Thyroid gland (tissue), 4 donors: ENCODE measurements around the gene DNAAF5. TPM values are rescaled to one million over a fixed set of nuclear protein-coding genes. Genes with fewer than 3 reads are reported as not detected.

Experiments used
- DNase-seq, 2 donors: peaks; one replicate each; pipeline ENCODE4 v3.0.0-alpha.2; 2019
- H3K27ac ChIP-seq, 3 donors: fragments of 200-600 bp; sonication (generic); 1 replicate in 2 of 3; 2 replicates in 1 of 3; pipeline ENCODE4 v1.5.1; 2016 to 2019; ENCODE audit warnings: mild to moderate bottlenecking in 1 of 3, moderate library complexity in 1 of 3
- H3K27me3 ChIP-seq: fragments of 200-600 bp; sonication (generic); one replicate; pipeline ENCODE4 v1.5.1; 2019
- H3K36me3 ChIP-seq, 2 donors: fragments of 200-600 bp; sonication (generic); one replicate each; pipeline ENCODE4 v1.5.1; 2016 to 2019
- H3K4me1 ChIP-seq, 2 donors: fragments of 200-600 bp; sonication (generic); one replicate each; pipeline ENCODE4 v1.5.1; 2017 to 2019
- H3K4me3 ChIP-seq, 3 donors: fragments of 200-600 bp; sonication (generic); replicated peaks in 1 of 3; 1 replicate in 2 of 3; 2 replicates in 1 of 3; pipeline ENCODE4 v1.5.1; 2016; ENCODE audit warnings: mild to moderate bottlenecking in 1 of 3
- H3K9me3 ChIP-seq: fragments of 200-600 bp; sonication (generic); one replicate; pipeline ENCODE4 v1.5.1; 2017
- POLR2A ChIP-seq, 2 donors: fragments of 450-650 bp; IDR thresholded peaks; one replicate each; pipeline ENCODE4 v1.6.1; 2017; ENCODE audit warnings: antibody characterized with exemption in 2 of 2, mild to moderate bottlenecking in 2 of 2, moderate library complexity in 1 of 2
- WGBS, 2 donors: methylation state at CpG; one replicate each; pipeline ENCODE4 v1.1.5; 2017; 5-methylcytosine and 5-hydroxymethylcytosine counted together
- intact Hi-C: fragments of 100-400 bp; cut with DNase I; formaldehyde crosslinking; loops from one replicate; pipeline ENCODE4 v1.15.1; 2023
- total RNA-seq, 4 donors: library from RNA; depleted of rRNA; stranded (reverse); fragments of >200 nt; gene quantifications; one replicate each; pipeline ENCODE4 v1.2.3, GENCODE V29; 2016
- TF ChIP-seq, protein P1 (sequence below), 6 experiments: fragments of 200-600 bp in 3 of 6; fragments of 450-650 bp in 3 of 6; sonication (generic) in 3 of 6; IDR thresholded peaks; one replicate each; pipeline ENCODE4 v1.5.1; 2016 to 2019; ENCODE audit warnings: antibody characterized with exemption in 6 of 6, mild to moderate bottlenecking in 2 of 6, inconsistent platforms in 1 of 6, moderate library complexity in 1 of 6

Gene DNAAF5
- total RNA-seq, 4 donors from 2014 or later: 20.2 to 40.7 (median 34.0) TPM

- H3K9me3 ChIP-seq: no peaks in the 10 kb centered on the region
- no peak overlapping the region for H3K4me3 ChIP-seq
- no peaks in the 10 kb centered on the region for H3K27me3 ChIP-seq
- 93 to 96% methylated on average over 11 of the region's 11 CpGs for WGBS, 2 donors
- no peaks in the 10 kb centered on the region for H3K4me1 ChIP-seq
- intact Hi-C loops: no loop called here
- H3K27ac ChIP-seq: no peak overlapping the region
- TF ChIP-seq POLR2A (IDR thresholded peaks at IDR 0.05): no peak
- TF ChIP-seq, protein P1, sequence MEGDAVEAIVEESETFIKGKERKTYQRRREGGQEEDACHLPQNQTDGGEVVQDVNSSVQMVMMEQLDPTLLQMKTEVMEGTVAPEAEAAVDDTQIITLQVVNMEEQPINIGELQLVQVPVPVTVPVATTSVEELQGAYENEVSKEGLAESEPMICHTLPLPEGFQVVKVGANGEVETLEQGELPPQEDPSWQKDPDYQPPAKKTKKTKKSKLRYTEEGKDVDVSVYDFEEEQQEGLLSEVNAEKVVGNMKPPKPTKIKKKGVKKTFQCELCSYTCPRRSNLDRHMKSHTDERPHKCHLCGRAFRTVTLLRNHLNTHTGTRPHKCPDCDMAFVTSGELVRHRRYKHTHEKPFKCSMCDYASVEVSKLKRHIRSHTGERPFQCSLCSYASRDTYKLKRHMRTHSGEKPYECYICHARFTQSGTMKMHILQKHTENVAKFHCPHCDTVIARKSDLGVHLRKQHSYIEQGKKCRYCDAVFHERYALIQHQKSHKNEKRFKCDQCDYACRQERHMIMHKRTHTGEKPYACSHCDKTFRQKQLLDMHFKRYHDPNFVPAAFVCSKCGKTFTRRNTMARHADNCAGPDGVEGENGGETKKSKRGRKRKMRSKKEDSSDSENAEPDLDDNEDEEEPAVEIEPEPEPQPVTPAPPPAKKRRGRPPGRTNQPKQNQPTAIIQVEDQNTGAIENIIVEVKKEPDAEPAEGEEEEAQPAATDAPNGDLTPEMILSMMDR (IDR thresholded peaks at IDR 0.05): no peak
- H3K36me3 ChIP-seq: no peaks in the 10 kb centered on the region
- no peak for DNase-seq
Measured at GRCh38 chr7:682810-683209, 43.7 kb upstream of the DNAAF5 start.

- TF ChIP-seq, protein P1 (IDR thresholded peaks at IDR 0.05): no peak
- no peak for TF ChIP-seq POLR2A (IDR thresholded peaks at IDR 0.05)
- intact Hi-C loops: no loop called here
- no peaks in the 10 kb centered on the region for H3K27me3 ChIP-seq
- H3K4me3 ChIP-seq: no peak overlapping the region
- no peaks in the 10 kb centered on the region for H3K9me3 ChIP-seq
- H3K36me3 ChIP-seq: no peaks in the 10 kb centered on the region
- H3K27ac ChIP-seq: no peak overlapping the region
- 97% methylated on average over 14 to 19 of the region's 19 CpGs for WGBS, 2 donors
- no peak for DNase-seq
- H3K4me1 ChIP-seq: no peaks in the 10 kb centered on the region
Measured at GRCh38 chr7:683526-684205, 42.8 kb upstream of the DNAAF5 start.

- 95 to 96% methylated on average over 9 of the region's 9 CpGs for WGBS, 2 donors
- Histone ChIP-seq H3K4me1 (no peaks in the 10 kb centered on the region), H3K36me3 (no peaks in the 10 kb centered on the region), H3K4me3 (no peak overlapping the region), H3K27ac (no peak overlapping the region), H3K27me3 (no peaks in the 10 kb centered on the region), H3K9me3 (no peaks in the 10 kb centered on the region)
- DNase-seq: no peak
- TF ChIP-seq, protein P1 (IDR thresholded peaks at IDR 0.05): no peak
- TF ChIP-seq POLR2A (IDR thresholded peaks at IDR 0.05): no peak
- intact Hi-C loops: no loop called here
Measured at GRCh38 chr7:684416-684815, 42.1 kb upstream of the DNAAF5 start.

DNA sequence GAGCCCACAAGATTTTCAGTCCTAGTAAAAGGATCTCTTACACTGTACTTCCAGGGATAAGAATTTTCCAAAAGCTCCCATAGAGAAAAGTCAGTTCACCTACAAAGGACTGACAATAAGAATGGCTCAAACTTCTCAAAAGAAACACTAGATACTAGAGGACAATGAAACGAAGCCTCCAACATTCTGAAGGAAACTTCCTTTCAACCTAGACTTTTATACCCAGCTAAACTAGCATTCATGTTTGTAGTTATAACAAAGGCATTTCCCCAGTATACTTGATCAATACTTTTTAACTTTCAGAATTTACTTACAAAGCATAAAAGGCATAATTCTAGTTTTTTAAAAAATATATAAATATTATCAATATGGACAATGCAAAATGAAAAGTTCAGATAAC is 41.0 kb upstream of the DNAAF5 start:
- no peak for DNase-seq
- Histone ChIP-seq H3K36me3 (no peaks in the 10 kb centered on the region), H3K9me3 (no peaks in the 10 kb centered on the region), H3K4me1 (no peaks in the 10 kb centered on the region), H3K4me3 (no peak overlapping the region), H3K27me3 (no peaks in the 10 kb centered on the region), H3K27ac (no peak overlapping the region)
- intact Hi-C loops: no loop called here
- 96 to 100% methylated on average over 1 of the region's 1 CpG for WGBS, 2 donors
- no peak for TF ChIP-seq POLR2A (IDR thresholded peaks at IDR 0.05)
- TF ChIP-seq, protein P1 (IDR thresholded peaks at IDR 0.05): no peak

DNA sequence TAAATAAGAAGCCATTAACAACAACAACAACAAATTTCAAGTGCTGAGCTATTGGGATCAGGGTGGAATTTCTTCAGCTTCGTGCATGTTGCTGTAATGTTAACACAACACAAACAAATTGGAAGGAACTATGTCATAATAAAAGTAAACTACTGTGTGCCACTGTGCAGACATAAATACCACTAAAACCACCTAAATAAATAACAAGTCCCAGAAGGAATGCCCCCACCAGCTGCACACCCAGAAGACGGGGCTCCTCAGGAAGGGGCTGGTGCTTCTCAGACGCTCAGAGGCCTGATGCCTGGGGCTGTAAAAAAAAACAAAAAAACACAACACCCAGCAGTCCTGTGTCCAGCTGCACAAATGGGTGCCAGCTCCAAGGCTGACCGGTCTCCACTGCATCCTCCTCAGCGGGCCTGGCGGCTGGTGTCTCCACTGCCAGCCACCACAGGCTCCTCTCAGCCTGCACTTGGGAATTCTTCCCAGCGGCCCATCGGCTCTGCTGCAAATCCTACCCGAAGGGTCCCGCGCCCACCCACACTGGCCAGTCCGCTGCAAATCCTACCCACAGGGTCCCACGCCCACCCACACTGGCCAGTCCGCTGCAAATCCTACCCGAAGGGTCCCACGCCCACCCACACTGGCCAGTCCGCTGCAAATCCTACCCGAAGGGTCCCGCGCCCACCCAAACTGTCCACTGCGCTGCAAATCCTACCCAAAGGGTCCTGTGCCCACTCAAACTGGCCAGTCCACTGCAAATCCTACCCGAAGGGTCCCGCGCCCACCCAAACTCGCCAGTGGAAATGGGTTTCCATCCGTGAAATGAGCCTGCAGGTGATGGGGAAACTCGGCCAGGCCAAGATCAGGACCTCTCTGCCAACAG is 35.8 kb upstream of the DNAAF5 start:
- DNase-seq: no peak
- Histone ChIP-seq H3K4me3 (no peak overlapping the region), H3K4me1 (no peaks in the 10 kb centered on the region), H3K36me3 (no peaks in the 10 kb centered on the region), H3K9me3 (no peaks in the 10 kb centered on the region), H3K27me3 (no peaks in the 10 kb centered on the region), H3K27ac (no peak overlapping the region)
- WGBS, 2 donors: 95 to 97% methylated on average over 27 of the region's 27 CpGs
- TF ChIP-seq POLR2A (IDR thresholded peaks at IDR 0.05): no peak
- TF ChIP-seq, protein P1 (IDR thresholded peaks at IDR 0.05): no peak
- intact Hi-C loops: no loop called here
